OCI-LY1 (cell line): ENCODE measurements around the gene ELAVL3.

Experiments used
- CTCF ChIP-seq: fragments of 200-600 bp; sonication (generic), shearing (Covaris generic); IDR thresholded peaks from 2 replicates; pipeline ENCODE4 v1.5.1; 2017; ENCODE audit warnings: mild to moderate bottlenecking, antibody characterized with exemption, low read length, moderate library complexity, mixed read lengths
- EZH2 ChIP-seq: fragments of 200-600 bp; sonication (generic), shearing (Covaris generic); IDR thresholded peaks from 2 replicates; pipeline ENCODE4 v1.8.0; 2017; ENCODE audit warnings: borderline replicate concordance, mixed run types, mild to moderate bottlenecking, antibody characterized with exemption, low read length, moderate library complexity, mixed read lengths

GRCh38 chr19:11435057-11435832 is 45.6 kb downstream of the ELAVL3 start, which contains the start of the genes ODAD3 and PRKCSH:
- peak; percentile 83 for TF ChIP-seq CTCF
- TF ChIP-seq EZH2: no peak
